HEK293T (cell line): ENCODE results near the gene TRIM2.

Source experiments
- CTCF ChIA-PET: fragments of 350-600 bp; formaldehyde crosslinking; extraction: SDS; loops from one replicate; lab custom pipeline; 2021; ENCODE audit warnings: antibody characterized with exemption, inconsistent platforms; lab: Yijun Ruan, JAX
- POLR2A ChIA-PET: fragments of 350-600 bp; formaldehyde crosslinking; extraction: SDS; loops from one replicate; lab custom pipeline; 2020; ENCODE audit warnings: antibody characterized with exemption, inconsistent platforms; lab: Yijun Ruan, JAX
- DNase-seq: peaks from one replicate; pipeline ENCODE4 v3.0.0; 2012; ENCODE audit warnings: mixed read lengths; ENCODE audit errors: extremely low spot score
- ARNT ChIP-seq: fragments of 450-650 bp; IDR thresholded peaks from 2 replicates; pipeline ENCODE4 v1.6.1; 2017; ENCODE audit warnings: mild to moderate bottlenecking
- BHLHE40 ChIP-seq: fragments of 450-650 bp; IDR thresholded peaks from 2 replicates; pipeline ENCODE4 v1.6.1; 2016; ENCODE audit warnings: mild to moderate bottlenecking, moderate library complexity, borderline replicate concordance
- CTBP1 ChIP-seq: fragments of 450-650 bp; IDR thresholded peaks from 2 replicates; pipeline ENCODE4 v1.6.1; 2016; ENCODE audit warnings: borderline replicate concordance
- ELF4 ChIP-seq: fragments of 450-650 bp; IDR thresholded peaks from 2 replicates; pipeline ENCODE4 v1.6.1; 2017; ENCODE audit warnings: antibody characterized with exemption
- FOXA1 ChIP-seq: fragments of 450-650 bp; IDR thresholded peaks from 2 replicates; pipeline ENCODE4 v1.6.1; 2016; ENCODE audit warnings: mild to moderate bottlenecking
- FOXK2 ChIP-seq: fragments of 450-650 bp; IDR thresholded peaks from 2 replicates; pipeline ENCODE4 v1.6.1; 2016; ENCODE audit warnings: mild to moderate bottlenecking
- FOXM1 ChIP-seq: fragments of 450-650 bp; IDR thresholded peaks from 2 replicates; pipeline ENCODE4 v1.6.1; 2017; ENCODE audit warnings: mild to moderate bottlenecking, borderline replicate concordance
- HDGF ChIP-seq: fragments of 450-650 bp; IDR thresholded peaks from 2 replicates; pipeline ENCODE4 v1.6.1; 2017; ENCODE audit warnings: antibody characterized with exemption, borderline replicate concordance
- L3MBTL2 ChIP-seq: fragments of 450-650 bp; conservative IDR thresholded peaks from 2 replicates; pipeline ENCODE4 v1.6.1; 2016; ENCODE audit warnings: mild to moderate bottlenecking
- LEF1 ChIP-seq: fragments of 450-650 bp; IDR thresholded peaks from 2 replicates; pipeline ENCODE4 v1.6.1; 2017; ENCODE audit warnings: mild to moderate bottlenecking, borderline replicate concordance
- NFRKB ChIP-seq: fragments of 450-650 bp; IDR thresholded peaks from 2 replicates; pipeline ENCODE4 v1.6.1; 2016; ENCODE audit warnings: mild to moderate bottlenecking, moderate library complexity
- SP1 ChIP-seq: fragments of 450-650 bp; IDR thresholded peaks from 2 replicates; pipeline ENCODE4 v1.6.1; 2017
- SUZ12 ChIP-seq: fragments of 450-650 bp; IDR thresholded peaks from 2 replicates; pipeline ENCODE4 v1.6.1; 2016; ENCODE audit warnings: mild to moderate bottlenecking
- TARDBP ChIP-seq: fragments of 450-650 bp; IDR thresholded peaks from 2 replicates; pipeline ENCODE4 v1.6.1; 2016
- ZNF384 ChIP-seq: fragments of 450-650 bp; IDR thresholded peaks from 2 replicates; pipeline ENCODE4 v1.6.1; 2016
- TF ChIP-seq, protein P1 (sequence below): fragments of 450-650 bp; IDR thresholded peaks from 2 replicates; pipeline ENCODE4 v1.6.1; 2016

Gene TRIM2

DNA sequence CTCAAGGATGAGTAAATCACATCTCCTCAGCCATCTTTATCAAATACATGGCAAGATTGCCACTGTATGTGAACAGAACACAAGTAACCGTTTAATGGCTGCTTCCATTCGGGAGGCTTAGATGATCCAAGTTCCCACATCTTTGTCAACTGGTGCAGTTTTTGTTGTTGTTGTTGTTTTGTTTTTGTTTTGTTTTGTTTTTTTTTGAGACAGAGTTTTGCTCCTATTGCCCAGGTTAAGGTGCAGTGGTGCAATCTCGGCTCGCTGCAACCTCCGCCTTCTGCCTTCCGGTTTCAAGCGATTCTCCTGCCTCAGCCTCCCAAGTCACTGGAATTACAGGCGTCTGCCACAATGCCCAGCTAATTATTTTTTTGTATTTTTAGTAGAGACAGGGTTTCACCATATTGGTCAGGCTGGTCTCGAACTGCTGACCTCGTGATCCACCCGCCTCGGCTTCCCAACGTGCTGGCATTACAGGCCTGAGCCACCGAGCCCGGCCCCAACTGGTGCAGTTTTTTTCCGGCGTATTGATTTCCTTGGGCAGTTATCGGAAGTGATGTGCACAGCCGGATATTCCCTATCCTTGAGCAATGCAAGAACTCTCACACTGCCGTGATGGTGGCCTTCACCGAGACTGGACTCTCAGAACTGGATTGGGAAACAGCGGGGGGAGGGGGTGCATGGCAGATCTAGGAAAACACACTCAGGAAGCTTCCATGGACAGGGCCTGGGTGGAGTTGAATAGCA is 29.2 kb upstream of the TRIM2 start:
- DNase-seq = no peak
- POLR2A ChIA-PET = no interaction called here
- no peak for TF ChIP-seq SUZ12
- no peak for TF ChIP-seq SP1
- no peak for TF ChIP-seq HDGF
- TF ChIP-seq, protein P1, sequence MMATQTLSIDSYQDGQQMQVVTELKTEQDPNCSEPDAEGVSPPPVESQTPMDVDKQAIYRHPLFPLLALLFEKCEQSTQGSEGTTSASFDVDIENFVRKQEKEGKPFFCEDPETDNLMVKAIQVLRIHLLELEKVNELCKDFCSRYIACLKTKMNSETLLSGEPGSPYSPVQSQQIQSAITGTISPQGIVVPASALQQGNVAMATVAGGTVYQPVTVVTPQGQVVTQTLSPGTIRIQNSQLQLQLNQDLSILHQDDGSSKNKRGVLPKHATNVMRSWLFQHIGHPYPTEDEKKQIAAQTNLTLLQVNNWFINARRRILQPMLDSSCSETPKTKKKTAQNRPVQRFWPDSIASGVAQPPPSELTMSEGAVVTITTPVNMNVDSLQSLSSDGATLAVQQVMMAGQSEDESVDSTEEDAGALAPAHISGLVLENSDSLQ = no peak
- no peak for TF ChIP-seq FOXK2
- TF ChIP-seq CTBP1 = no peak
- TF ChIP-seq BHLHE40 = no peak
- TF ChIP-seq LEF1 = no peak
- no peak for TF ChIP-seq ELF4
- no peak for TF ChIP-seq L3MBTL2
- no peak for TF ChIP-seq ZNF384
- TF ChIP-seq TARDBP = no peak
- no peak for TF ChIP-seq FOXA1
- CTCF ChIA-PET = no interaction called here

DNA sequence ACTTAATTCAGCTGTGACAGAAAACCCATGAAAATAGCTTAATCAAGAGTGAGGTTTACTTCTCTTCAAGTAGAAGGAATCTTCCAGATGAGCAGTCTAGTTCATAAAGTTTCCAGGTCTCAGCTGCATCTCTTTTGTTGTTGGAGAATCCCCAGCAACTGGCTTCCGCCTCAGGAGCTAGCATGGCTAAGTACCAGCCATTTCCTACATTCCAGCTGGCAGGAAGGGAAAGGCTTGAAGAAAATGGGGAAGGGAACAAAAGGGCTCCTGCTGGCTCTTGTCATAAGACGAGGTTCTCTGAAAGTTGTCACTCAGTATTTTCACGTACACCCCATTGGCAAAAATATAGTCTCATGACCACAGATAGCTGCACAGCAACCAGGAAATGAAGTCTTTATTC is 27.3 kb upstream of the TRIM2 start:
- no peak for DNase-seq

DNA sequence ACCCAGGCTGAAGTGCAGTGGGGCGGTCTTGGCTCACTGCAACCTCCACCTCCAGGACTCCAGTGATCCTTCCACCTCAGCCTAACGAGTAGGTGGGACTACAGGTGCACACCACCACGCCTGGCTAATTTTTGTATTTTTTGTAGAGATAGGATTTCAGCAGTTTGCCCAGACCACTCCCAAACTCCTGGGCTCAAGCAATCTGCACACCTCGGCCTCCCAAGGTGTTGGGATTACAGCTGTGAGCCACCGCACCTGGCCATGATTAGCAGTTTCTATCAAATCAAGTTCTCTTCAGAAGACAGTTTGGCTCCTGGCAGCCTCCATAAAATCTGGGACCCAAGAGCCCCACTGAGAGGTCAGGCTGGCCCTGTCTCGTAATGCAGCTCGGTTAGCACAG is 26.4 kb upstream of the TRIM2 start:
- DNase-seq = no peak
- TF ChIP-seq TARDBP (no peak), NFRKB (no peak)
- CTCF ChIA-PET = no interaction called here
- POLR2A ChIA-PET = no interaction called here

More for the DNA sequence above, 27.3 kb upstream of the TRIM2 start:
- ChIA-PET CTCF (interaction anchor here (0.7 kb wide), 1 partner anchor 21 kb away, joined by 4 read pairs; no protein-coding TSS in a partner anchor), POLR2A (no interaction called here)
- TF ChIP-seq, protein P1 = no peak
- TF ChIP-seq FOXK2 = no peak
- TF ChIP-seq ARNT = no peak
- TF ChIP-seq ELF4 = no peak
- no peak for TF ChIP-seq CTBP1
- TF ChIP-seq LEF1 = no peak
- no peak for TF ChIP-seq TARDBP
- TF ChIP-seq NFRKB = no peak
- TF ChIP-seq L3MBTL2 = no peak
- TF ChIP-seq FOXM1 = no peak
- no peak for TF ChIP-seq BHLHE40
- no peak for TF ChIP-seq ZNF384
- TF ChIP-seq FOXA1 = no peak
- TF ChIP-seq SUZ12 = no peak
- TF ChIP-seq HDGF = no peak
- no peak for TF ChIP-seq SP1

DNA sequence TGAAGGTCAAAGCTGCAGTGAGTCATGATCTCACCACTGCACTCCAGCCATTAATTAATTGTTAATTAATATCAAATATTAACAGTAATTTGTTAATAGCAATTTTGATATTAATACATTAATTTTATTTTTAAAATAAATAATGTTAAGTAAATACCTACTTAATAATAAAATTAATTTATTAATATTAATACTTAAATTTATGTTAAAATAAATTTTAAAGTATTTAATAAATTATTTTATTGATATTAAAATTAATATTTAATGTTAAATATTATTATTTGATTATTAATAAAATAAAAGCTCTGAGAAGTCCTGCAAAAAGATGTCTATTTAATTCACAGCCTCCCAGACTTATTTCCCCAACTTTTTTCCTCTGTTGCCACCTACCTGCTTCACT is 25.1 kb upstream of the TRIM2 start:
- ChIA-PET POLR2A (no interaction called here), CTCF (interaction anchor here (0.6 to 1.3 kb wide), 3 partner anchors 21 to 332 kb away, joined by 3 to 9 read pairs (median 3); no protein-coding TSS in a partner anchor)
- no peak for DNase-seq
- TF ChIP-seq FOXK2 = no peak
- TF ChIP-seq BHLHE40 = no peak
- TF ChIP-seq, protein P1 = no peak

DNA sequence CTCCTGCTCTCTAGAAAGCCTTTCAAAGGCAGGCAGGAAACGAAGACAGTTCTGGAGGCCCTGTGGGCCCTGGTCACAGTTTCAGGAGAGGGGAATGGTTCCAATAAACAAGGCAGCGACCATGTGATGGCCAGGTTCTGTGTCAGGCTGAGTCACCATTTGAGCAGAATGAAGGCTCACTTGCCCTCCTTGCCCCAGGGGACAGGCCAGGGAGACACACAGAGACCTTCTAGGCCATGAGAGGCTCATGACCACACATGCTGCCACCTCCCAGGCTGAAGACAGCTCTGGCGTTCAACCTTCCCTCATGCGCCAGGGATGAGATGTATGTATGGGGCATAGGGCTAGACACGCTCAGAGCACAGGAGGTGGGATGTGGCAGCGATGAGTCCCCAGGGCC is 22.9 kb upstream of the TRIM2 start:
- CTCF ChIA-PET = no interaction called here
- POLR2A ChIA-PET = no interaction called here

DNA sequence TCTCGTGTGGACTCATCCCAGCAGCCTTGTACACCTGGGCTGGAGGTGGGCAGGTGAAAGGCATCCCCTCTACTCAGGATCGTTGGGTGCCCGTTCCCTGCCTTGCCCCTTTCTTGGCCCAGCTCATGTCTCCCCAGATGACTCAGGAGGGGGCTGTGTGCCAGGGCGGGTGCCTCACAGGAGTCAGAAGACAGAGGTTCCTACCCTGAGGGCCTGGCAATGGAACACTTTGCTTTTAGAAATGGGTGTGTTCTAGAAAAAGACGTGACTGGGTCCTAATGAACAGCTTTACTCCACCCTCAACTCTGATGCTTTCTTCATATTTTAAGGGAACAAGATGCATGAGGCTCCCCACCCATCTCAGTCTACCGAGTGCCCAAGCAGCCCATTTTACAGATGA is 22.5 kb upstream of the TRIM2 start:
- POLR2A ChIA-PET = no interaction called here
- TF ChIP-seq FOXM1 (no peak), ARNT (no peak), BHLHE40 (no peak), ZNF384 (no peak), HDGF (no peak)
- CTCF ChIA-PET = no interaction called here
- DNase-seq = no peak

More for the DNA sequence above, 22.9 kb upstream of the TRIM2 start:
- DNase-seq = no peak
- no peak for TF ChIP-seq SUZ12
- no peak for TF ChIP-seq NFRKB

DNA sequence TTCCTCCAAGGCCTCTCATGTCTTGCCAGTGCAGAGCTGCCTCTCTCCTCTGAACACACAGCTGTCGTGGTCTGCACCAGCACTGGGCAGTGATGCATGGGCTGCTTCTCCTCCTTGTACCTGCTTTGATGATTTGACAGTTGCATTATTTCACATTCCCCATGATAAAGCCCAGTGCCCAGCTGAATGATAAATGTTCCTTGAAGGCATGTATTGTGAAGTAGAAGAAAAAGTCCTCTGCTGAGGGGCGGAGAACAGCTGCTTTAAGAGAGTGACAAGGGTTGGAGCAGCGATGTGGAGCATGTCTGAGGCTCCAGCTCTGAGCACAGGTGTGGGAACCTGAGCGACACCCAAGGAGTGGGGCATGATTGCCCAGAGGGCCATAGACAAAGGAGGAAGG is 21.1 kb upstream of the TRIM2 start:
- no peak for DNase-seq
- ChIA-PET POLR2A (interaction anchor here (1.1 to 1.4 kb wide), 2 partner anchors 21 to 66 kb away, joined by 3 read pairs; partner anchors contain the start of gene TRIM2), CTCF (interaction anchor here (1.4 to 1.7 kb wide), 2 partner anchors 40 to 99 kb away, joined by 3 to 4 read pairs; no protein-coding TSS in a partner anchor)
- TF ChIP-seq FOXA1 = no peak
